Activated CD8-positive, alpha-beta memory T cell treated with anti-CD3 and anti-CD28 coated beads, Interleukin-2, amount 50 U/mL, for 1 hour (primary cell): ENCODE measurements around the gene CFAP77.

ENCODE experiments used
- DNase-seq: peaks from one replicate; pipeline ENCODE4 v3.0.0-alpha.2; 2020; ENCODE audit errors: extremely low read depth

Gene CFAP77

GRCh38 chr9:132582276-132582785 lies 172.3 kb downstream of the CFAP77 start, which contains the start of gene BARHL1:
Gene BARHL1 (plus strand): TSS chr9:132582606. CDS start chr9:132582798, 192 bp downstream.
- DNase-seq: no peak

- DNase-seq: no peak
Observed at GRCh38 chr9:132582786-132583583, 173.0 kb downstream of the CFAP77 start.

GRCh38 chr9:132583584-132584304 lies 173.7 kb downstream of the CFAP77 start:
- DNase-seq: no peak

- DNase-seq: no peak
Observed at GRCh38 chr9:132584601-132585560, 174.9 kb downstream of the CFAP77 start.

- no peak for DNase-seq
Observed at GRCh38 chr9:132585954-132586829, 176.2 kb downstream of the CFAP77 start.

- no peak for DNase-seq
Observed at GRCh38 chr9:132586830-132587591, 177.0 kb downstream of the CFAP77 start.

- DNase-seq: no peak
Observed at GRCh38 chr9:132587592-132587955, 177.6 kb downstream of the CFAP77 start.

GRCh38 chr9:132588098-132588497 lies 178.1 kb downstream of the CFAP77 start:
- DNase-seq: no peak

- no peak for DNase-seq
Observed at GRCh38 chr9:132588501-132589147, 178.6 kb downstream of the CFAP77 start.

- no peak for DNase-seq
Observed at GRCh38 chr9:132589148-132590036, 179.4 kb downstream of the CFAP77 start.

- no peak for DNase-seq
Observed at GRCh38 chr9:132590037-132590317, 180.0 kb downstream of the CFAP77 start.

- no peak for DNase-seq
Observed at GRCh38 chr9:132590318-132591182, 180.5 kb downstream of the CFAP77 start.

GRCh38 chr9:132591244-132591643 lies 181.2 kb downstream of the CFAP77 start:
- no peak for DNase-seq

GRCh38 chr9:132591751-132592314 lies 181.8 kb downstream of the CFAP77 start:
- no peak for DNase-seq

- DNase-seq: no peak
Observed at GRCh38 chr9:132592451-132592850, 182.4 kb downstream of the CFAP77 start.

- DNase-seq: no peak
Observed at GRCh38 chr9:132594412-132594811, 184.4 kb downstream of the CFAP77 start.

GRCh38 chr9:132595319-132595718 lies 185.3 kb downstream of the CFAP77 start:
- DNase-seq: no peak
